Caki2 (cell line): ENCODE measurements around the gene HOXD10. TPM values are rescaled to one million over a fixed set of nuclear protein-coding genes. Genes with fewer than 3 reads are reported as not detected.

Experiments
- DNase-seq: peaks from one replicate; pipeline ENCODE4 v3.0.0-alpha.2; 2015; ENCODE audit warnings: low read depth
- in situ Hi-C: cut with HindIII; loops from 2 replicates; pipeline ENCODE4 v1.10.0; 2016; ENCODE audit warnings: low sequenced_read_pairs, low pct_unique_long_range_greater_than_20kb, mixed read lengths
- total RNA-seq: library from RNA; depleted of rRNA; stranded (reverse); fragments of >200 nt; shearing (Covaris generic); gene quantifications from 2 replicates; pipeline ENCODE4 v1.2.3, GENCODE V29; 2014; ENCODE audit warnings: low replicate concordance

Gene HOXD10
- total RNA-seq, 1 experiment from 2014 or later = 4.3 TPM

DNA sequence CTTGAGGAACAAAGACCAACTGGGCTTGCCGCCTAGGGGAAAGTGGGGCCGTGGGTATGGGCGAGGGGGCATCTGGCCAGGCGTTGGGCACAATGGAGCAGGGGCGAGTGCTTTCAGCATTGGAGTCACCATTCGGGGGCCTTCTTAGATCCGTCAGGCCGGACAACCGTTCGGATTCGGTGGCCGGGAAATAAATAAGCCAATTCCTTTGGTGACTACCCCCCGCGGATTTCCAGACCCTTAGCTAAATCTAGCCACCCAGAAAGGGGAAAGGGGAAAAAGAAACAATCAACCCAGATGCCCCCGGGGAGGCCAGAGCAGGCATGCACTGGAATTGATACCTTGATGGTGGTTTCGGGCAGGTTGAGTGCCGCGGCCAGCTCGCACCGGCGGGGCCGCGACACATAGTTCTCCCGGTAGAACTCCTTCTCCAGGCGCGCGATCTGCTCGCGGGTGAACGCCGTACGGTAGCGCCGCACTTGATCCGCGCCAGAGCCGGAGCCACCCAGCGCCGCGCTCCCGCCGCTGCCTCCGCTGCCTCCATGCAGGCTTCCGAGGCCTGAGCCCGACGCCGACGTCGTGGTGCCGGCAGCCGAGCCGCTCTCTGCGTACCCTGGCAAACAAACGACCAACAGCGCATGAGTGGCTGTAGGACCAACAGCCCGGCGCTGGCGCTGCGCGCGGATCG, 34.6 kb upstream of the HOXD10 start:
- in situ Hi-C loops = no loop called here

DNA sequence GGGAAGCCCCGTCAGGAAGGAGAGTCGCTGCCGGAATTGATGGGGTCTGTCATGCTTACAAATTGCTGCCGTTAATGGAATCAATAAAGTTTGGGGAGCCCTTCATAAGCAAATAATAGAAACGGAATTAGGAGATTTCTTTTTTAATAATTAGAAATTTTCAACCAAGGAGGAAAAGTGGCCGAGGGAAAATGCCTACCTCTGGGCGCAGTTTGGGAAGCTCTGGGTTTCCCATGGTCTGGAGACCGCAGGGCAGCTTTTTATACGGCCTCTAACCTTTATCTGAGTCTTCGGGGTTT, 34.1 kb upstream of the HOXD10 start:
- in situ Hi-C loops = no loop called here
- DNase-seq = no peak

More for the DNA sequence above, 34.6 kb upstream of the HOXD10 start:
- no peak for DNase-seq

DNA sequence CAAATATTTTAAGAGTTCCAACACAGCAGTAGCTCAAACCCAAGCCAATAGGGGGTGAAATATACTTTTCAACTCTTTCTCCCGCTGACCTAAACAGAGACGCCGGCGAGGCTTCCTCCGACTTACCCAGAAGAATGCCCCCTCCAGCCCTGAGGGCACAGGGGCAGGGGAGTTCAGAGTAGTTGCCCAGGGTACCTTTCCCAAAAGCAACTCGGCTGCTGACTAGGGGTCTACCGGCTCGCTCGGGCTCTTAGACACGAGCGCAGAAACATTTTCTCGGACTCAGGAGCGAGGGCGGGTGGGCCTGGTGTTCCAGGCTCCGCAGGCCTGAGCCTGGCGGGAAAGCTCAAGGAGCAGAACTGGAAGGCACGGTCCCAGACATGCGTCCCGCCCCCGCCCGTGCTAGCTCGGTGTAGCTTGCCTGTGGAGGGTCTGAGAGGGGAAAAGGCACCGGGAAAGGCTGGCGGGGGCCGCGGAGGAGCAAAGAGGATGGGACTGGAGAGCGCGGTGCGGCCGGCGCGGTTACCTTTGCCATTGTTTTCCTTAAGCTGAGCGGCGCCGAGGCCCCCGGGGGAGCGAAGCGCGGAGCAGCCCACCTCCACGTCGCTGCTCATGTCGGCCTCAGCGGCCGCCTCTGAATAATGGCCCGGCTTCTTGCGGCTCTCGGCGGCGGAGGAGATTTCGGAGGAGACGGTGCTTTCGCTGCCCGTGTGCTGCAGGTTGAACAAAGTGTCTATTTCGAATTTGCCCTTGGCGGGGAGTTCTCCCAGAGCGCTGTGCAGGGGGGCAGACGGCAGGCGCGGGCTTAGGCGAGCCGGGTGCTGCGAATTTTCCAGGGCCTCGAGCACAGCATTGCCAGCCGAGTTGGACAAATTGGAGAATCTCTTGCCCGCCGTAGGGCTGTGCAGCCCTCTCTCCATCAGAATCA, 33.5 kb upstream of the HOXD10 start:
- in situ Hi-C loops = no loop called here
- DNase-seq = no peak

DNA sequence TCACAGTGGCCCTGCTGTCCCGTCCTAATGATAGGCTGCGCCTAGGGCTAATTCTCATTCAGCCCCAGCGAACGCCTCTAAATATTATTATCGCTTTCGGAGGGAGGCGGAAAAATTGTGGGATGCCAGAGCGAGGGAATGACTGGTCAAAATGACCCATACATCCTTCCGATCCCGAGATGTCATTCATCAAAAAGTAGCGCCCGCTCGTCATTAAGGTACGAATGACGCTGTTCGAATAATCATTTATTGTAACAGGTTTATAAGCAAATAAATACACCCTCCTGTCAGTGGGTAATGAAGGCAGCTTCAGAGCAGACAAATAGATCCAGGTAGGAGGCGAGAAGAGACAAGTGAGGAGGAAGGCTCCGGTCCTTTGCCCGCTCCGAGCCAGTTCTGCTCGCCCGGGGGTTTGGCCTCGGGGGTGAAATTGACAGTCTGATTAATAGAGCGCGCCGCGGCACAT, 32.7 kb upstream of the HOXD10 start, which contains the start of gene EVX2:
EVX2 (minus strand) TSS at position 167 of the 466 bp plus-strand sequence. CDS start 186 bp downstream, outside the sequence.
- in situ Hi-C loops = no loop called here
- no peak for DNase-seq

DNA sequence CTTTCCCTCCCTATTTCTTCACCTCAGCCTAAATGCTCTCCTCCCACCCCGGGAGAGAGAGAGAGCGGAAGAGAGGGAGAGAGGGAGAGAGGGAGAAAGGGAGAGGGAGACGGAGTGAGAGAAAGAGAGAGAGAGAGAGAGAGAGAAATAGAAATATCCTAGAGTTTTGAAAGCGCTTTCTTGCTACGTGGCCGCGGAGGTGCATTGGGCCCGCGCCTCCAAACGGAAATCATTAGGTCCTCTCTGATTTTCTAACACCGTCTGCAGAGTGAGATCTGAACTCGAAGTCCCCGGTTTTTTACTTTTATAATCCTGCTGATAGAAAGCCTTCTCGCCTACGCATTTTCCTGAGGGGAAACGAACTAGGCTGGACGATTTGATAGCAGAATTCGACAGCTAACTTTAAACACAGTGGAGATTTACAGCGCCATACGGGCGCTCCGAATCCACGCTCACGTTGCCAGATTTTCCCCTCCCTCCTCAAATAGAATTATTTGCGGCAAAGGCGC, 31.9 kb upstream of the HOXD10 start:
- no peak for DNase-seq
- in situ Hi-C loops = no loop called here

DNA sequence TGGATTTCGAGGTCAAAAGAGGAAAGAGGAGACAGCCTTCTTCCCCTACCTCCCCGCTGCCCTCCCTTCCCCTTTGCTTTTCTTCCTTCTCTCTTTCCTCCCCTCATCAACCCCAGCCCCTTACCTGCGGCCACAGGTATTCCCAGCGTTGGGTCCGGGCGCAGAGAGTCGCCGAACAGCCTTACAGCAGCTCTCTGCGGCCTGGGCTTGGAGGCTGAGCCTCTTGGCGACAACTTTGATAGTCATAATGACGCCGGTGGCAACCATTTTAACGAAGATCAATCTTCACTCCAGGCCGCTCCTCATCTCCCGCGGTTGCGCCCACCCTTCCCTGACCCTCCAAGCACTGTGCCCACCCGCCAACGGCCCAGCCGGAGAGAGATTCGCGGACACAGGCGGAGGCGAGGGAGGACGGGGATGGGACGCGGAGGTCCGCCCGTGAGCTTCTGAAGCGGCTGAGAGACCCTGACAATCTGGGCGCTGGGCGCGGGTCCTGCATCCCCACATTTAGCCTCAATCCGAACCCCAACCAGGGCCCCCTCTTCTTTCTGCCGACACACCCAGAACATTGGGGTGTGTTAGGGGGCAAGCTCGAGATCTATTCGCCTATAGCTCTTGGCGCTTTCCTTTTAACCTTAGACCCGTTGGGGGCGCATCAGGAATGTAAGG, 31.3 kb upstream of the HOXD10 start:
- in situ Hi-C loops = no loop called here

DNA sequence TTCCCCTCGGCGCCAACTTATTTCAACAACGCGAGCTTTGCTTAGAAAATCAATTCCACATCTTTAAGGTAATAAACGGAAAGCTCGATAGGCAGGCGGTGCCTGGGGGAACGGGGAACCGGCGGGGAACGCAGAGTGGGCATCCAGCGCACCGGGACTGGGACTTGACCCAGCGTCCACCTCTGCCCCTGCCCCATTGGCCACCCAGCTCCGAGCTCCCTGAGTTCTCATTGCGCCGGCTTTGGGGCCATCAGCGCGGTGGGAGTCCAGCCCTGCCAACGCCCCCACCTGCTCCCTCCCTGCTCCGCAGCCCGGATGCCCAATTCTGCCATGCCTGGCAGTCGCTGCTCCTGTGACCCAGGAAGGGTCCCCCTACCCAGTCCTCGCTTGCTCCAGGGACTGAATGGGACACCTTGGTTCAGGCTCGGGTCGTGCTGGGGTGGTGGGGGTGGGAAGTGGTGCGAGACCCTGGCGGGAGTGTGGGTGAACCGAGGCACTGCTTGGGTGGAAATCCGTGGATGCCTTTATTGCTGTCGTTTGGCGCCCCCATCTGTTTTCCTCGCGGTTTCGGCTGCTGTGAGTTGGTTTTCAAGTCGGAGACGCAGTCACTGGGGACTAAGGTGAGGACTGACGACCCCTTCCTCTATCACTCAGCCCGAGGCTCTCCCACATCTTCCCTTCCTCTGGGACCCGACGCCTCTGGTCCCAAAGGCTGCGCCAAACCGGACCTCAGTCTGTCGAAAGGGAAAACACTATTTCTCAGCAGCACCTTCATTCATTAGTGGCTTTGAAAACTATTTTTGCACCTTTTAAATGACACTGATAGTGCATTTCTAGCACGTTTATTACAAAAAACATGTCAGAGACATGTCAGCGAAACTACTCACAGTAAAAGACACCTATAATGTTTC, 30.5 kb upstream of the HOXD10 start:
- peak; percentile 35 for DNase-seq
- in situ Hi-C loops = no loop called here

More for the DNA sequence above, 31.3 kb upstream of the HOXD10 start:
- DNase-seq = no peak

DNA sequence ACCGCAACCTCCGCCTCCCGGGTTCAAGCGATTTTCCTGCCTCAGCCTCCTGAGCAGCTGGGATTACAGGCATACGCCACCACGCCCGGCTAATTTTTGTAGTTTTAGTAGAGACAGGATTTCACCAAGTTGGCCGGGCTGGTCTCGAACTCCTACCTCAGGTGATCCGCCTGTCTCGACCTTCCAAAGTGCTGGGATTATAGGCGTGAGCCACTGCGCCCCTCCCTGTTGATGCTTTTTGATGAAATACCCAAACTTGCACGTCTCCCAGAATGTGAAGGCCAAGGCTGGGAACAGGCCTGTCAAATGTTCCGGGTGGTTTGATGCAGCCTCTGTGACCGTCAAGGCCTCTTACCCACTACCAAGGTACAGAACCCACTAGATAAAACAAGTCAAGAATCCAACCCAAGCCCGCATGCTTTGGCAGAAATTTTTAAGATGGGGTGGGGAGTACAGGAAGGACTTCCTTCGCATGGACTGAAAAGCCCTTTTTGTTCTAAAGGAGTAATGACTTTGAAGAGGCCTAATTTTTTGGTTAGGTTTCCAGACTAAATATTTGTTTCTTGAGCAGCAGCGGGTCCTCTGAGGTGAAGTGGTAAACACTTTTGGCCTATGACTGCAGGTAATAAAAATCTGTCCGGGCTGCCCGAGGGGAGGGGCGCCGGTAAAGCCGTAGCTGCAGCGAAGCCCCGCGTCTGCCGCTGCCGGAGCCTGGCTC, 29.1 kb upstream of the HOXD10 start:
- no peak for DNase-seq
- in situ Hi-C loops = no loop called here

DNA sequence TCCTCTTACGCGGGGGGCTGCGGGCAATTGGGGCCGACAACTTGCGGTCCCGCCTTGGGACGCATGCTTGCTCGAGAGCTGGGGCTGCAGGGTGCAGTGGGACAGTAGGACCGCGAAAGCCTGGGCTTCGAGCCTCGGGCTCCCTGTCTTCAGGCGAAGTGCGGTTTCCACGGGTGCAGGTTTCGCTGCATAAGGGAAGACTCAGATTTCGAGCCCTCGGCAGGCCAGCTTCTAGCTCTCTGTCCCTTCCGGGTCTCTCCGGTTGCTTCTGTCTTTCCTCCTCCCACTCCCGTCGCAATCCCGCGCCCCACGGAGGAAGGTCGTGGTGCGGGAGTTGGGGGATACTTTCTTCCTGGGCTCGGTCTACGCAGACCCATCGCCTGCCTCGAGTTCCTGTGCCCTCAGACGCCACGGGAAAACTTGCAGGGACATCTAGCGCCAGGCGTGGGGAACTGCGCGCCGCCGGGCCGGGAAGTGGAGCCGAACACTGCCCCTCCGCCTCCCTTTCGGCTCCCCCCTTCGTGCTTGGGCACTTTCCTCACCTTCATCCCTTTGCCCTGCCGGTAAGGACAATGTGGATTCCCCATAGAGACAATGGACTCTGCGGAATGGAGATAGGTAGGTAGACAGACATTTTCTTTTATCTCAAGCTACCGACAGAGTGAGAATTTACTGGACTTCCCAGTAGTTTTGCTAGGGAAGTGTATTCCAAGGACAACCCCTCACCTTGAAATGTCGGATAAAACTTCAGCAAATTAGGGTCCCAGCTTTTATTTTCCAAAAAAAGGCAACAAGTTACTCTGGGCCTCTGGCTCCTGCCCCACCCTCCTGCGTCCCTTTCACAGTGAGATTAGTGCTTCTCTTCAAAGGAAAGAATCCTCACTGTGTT, 28.3 kb upstream of the HOXD10 start:
- DNase-seq = peak; percentile 59
- in situ Hi-C loops = no loop called here

DNA sequence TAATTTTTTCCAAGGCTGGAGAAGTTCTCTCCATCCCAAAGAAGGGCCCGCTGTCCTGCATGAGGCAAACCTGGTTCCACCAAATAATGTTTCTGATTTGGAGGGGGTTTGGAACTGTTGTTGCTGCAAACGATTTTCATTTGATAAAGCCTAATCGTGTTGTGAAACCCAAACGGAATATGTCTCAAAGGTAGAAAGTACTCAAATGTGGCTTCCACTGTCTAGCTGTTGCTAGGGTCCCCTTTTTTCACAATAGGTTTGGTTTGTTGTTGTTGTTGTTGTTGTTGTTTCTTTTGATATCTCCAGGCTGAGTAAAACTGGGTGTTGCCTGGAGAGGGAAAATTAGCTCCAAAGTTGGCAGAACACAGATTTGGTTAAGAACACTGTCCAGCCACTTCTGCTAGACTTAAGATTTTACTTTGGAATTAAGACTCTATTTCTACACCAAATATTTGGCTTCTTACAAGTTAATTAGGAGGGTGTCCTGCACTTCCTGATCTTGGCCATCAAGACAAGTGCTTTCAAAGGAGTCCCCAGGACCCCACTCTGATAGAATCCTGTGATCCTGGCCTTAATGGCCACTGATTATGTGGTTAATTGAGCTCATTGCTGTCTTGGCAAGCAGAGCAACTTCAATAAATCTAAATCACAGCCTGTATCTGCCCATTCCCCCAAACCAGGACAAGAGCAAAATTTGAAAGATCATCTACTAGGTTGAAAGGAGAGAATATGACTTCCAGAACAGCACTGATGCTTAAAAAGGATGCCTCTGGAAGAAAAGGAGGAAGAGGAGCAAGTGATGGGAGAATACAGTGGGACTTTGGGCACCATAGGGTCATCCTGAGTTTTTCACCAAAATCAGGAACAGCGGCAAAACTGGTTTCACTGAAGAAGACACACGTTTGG, 27.4 kb upstream of the HOXD10 start:
- no peak for DNase-seq
- in situ Hi-C loops = no loop called here

DNA sequence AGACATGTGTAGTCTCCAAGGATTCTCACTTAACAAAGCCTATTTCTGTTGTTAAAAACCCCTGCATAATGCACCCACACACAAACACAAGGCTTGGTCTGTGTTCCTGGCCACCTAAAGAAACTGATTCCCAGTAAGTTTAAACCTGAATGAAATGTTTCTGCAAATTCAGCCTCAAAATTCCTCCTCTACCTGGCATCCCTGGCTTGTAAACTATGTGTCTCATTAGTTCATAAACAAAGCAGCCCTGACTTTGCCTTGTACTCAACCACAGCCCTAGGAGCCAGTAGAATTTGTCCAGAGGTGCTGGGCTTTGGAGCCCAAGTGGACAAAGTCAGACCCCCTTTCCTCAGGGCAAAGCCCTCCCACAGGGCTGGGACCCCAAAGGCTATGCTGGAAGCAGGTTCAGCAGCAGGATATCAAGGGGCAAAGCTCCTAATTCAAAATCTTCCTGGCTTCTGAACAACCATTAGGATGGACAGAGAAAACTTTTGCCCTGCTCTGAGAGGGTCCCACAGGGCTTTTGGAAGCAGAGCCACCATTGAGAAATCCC, 26.7 kb upstream of the HOXD10 start:
- DNase-seq = no peak

DNA sequence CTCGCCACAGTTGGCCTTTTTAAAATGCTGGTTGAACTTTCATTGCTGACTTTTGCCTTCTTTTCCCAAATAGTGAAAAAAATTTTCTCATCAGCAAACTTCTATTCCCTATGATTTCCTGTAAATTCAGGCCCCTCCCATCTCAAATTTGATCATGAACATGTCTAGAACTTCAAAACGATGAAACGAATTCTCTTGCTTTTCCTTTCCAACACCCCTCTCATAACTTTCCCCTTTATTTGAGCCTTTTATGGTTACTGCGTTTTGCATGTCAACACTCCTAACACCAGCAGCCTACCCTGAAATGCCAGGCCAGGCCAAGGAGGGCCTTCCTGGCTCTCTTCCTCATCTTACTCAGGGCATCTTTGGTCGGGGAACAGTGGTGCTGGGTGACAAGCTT, 25.7 kb upstream of the HOXD10 start:
- no peak for DNase-seq
- in situ Hi-C loops = no loop called here

More for the DNA sequence above, 26.7 kb upstream of the HOXD10 start:
- in situ Hi-C loops = no loop called here

DNA sequence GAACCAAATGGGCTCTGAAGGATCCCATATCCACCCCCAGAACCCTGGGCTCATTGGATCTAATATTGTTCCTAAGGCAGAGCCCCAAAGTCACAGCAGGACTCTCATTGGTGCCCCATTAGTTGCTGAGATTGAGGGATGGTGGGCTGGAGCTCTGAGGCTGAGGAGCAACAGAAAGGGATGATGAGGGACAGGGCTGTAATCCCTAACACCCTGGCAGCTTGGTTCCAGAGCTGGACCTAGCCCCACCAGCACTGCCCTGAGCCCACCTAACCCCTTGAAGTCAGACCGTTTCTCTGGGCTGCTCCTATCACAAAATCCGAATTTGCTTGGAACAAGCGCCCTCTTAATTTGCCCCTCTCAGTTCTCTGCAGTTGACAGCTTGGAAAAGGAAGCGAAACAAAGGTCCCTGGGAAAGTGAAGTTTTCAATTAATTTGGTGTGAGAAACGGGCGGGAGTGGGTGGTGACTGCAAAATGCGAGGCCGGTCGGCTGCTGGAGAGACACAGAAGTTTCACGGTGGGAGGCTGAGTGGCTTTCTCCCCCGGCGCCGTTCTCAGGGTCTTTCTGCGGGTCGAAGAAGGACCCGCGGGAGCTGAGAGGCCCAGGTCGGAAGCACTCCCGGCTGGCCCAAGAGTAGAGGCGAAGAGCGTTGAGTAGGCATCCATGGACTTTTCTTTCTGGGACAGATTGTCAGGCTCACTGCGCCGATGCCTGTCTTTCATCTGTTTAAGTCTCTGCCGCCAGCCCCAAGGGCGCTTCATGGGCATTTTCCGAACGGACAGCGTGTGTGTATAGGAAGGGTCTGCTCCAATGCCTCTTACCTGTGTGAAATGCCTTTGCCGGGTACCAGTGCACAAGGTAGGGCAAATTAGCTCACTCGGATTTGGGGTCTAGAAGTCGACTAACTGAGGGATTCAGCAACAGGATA, 25.0 kb upstream of the HOXD10 start:
- DNase-seq = no peak
- in situ Hi-C loops = no loop called here
